HG03097 (cell line): ENCODE measurements around the gene IFNAR1.
"Not testable (repeated sequence)": the region's sequence is repeated elsewhere in the genome, so short reads cannot be mapped to it uniquely, and the experiment has no call there.

Source experiments
- ATAC-seq: cut with Tn5 transposase; IDR thresholded peaks from one replicate; pipeline ENCODE4 v1.9.1; 2021; ENCODE audit not compliant: unreplicated experiment, low FRiP score

IFNAR1 gene

GRCh38 chr21:33374080-33374449 is 49.3 kb downstream of the IFNAR1 start:
- no peak for ATAC-seq

GRCh38 chr21:33374450-33375096 is 49.8 kb downstream of the IFNAR1 start:
- ATAC-seq: no peak

- no peak for ATAC-seq
These were observed 50.4 kb downstream of the IFNAR1 start for GRCh38 chr21:33375101-33375644.

- no peak for ATAC-seq
These were observed 52.6 kb downstream of the IFNAR1 start for GRCh38 chr21:33377221-33377920.

- no peak for ATAC-seq
These were observed 53.3 kb downstream of the IFNAR1 start for GRCh38 chr21:33378081-33378480.

GRCh38 chr21:33379934-33380333 is 55.2 kb downstream of the IFNAR1 start:
- not testable (repeated sequence) for ATAC-seq

- peak; percentile 43 for ATAC-seq
These were observed 55.8 kb downstream of the IFNAR1 start for GRCh38 chr21:33380483-33380998.

- ATAC-seq: not testable (repeated sequence)
These were observed 56.6 kb downstream of the IFNAR1 start for GRCh38 chr21:33381381-33381780.

- ATAC-seq: peak; percentile 61
These were observed 58.5 kb downstream of the IFNAR1 start for GRCh38 chr21:33383056-33383888.

- ATAC-seq: no peak
These were observed 60.1 kb downstream of the IFNAR1 start for GRCh38 chr21:33384841-33385331.

- ATAC-seq: no peak
These were observed 61.5 kb downstream of the IFNAR1 start for GRCh38 chr21:33386222-33386784.

- no peak for ATAC-seq
These were observed 62.5 kb downstream of the IFNAR1 start for GRCh38 chr21:33387294-33387693.

GRCh38 chr21:33388188-33388587 is 63.4 kb downstream of the IFNAR1 start:
- ATAC-seq: no peak

- no peak for ATAC-seq
These were observed 65.7 kb downstream of the IFNAR1 start for GRCh38 chr21:33390479-33390878.

GRCh38 chr21:33391656-33392055 is 66.9 kb downstream of the IFNAR1 start:
- ATAC-seq: no peak

- no peak for ATAC-seq
These were observed 67.7 kb downstream of the IFNAR1 start for GRCh38 chr21:33392284-33392985.

- ATAC-seq: no peak
These were observed 68.6 kb downstream of the IFNAR1 start for GRCh38 chr21:33393348-33393747.

GRCh38 chr21:33394260-33394659 is 69.5 kb downstream of the IFNAR1 start:
- ATAC-seq: no peak

GRCh38 chr21:33395891-33396331 is 71.1 kb downstream of the IFNAR1 start:
- no peak for ATAC-seq

- ATAC-seq: no peak
These were observed 71.7 kb downstream of the IFNAR1 start for GRCh38 chr21:33396436-33396835.
